Duodenal mucosa (tissue), 2 donors: ENCODE data around the gene HGD.
"Not testable (repeated sequence)": the region's sequence is repeated elsewhere in the genome, so short reads cannot be mapped to it uniquely, and the experiment has no call there.

Source experiments
- H3K27ac ChIP-seq: one replicate; pipeline ENCODE4 v1.7.0; 2013; ENCODE audit warnings: low read depth, low read length
- H3K27me3 ChIP-seq, 2 donors: one replicate each; pipeline ENCODE4 v1.7.0; 2013; ENCODE audit warnings: low read length in 2 of 2, control low read depth in 1 of 2; ENCODE audit not compliant: insufficient read depth in 2 of 2, control insufficient read depth in 1 of 2
- H3K36me3 ChIP-seq, 2 donors: one replicate each; pipeline ENCODE4 v1.7.0; 2013; ENCODE audit warnings: low read length in 2 of 2, control low read depth in 1 of 2; ENCODE audit not compliant: insufficient read depth in 2 of 2, control insufficient read depth in 1 of 2
- H3K4me1 ChIP-seq, 2 donors: one replicate each; pipeline ENCODE4 v1.7.0; 2013; ENCODE audit warnings: low read length in 2 of 2, control low read depth in 1 of 2; ENCODE audit not compliant: insufficient read depth in 2 of 2, control insufficient read depth in 1 of 2
- H3K4me3 ChIP-seq, 2 donors: one replicate each; pipeline ENCODE4 v1.7.0; 2013; ENCODE audit warnings: low read length in 2 of 2, low read depth in 1 of 2
- H3K9ac ChIP-seq, 2 donors: one replicate each; pipeline ENCODE4 v1.7.0; 2013; ENCODE audit warnings: low read length in 2 of 2, low read depth in 1 of 2
- H3K9me3 ChIP-seq, 2 donors: one replicate each; pipeline ENCODE4 v1.7.0; 2013; ENCODE audit warnings: low read length in 2 of 2, control low read depth in 1 of 2; ENCODE audit not compliant: control insufficient read depth in 1 of 2

Gene HGD

DNA sequence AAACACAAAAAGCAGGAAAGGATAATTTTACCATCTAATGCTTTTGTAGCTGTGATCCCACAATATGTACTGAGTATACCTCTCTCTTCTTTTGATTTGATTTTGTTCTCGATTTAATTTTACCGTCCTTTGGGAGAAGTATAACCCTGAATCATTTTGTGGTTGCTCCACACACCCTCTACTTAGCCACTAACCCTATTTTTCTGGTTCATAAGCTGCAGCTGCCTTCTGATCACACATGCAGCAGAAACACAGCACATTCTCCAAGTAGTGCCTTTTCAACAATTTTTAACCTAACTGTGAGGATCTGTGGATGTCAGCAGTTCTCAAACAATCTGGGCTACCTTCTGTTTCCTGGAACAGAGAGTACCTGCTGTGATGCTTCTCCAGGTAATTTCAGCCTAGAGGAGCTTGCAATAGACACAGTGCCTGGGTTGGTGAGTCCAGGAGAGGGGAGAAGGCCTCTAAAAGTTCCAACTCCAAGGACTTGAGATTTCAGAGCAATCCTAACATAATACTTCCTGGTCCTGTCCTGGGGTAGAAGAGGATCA is 40.3 kb downstream of the HGD start:
- Histone ChIP-seq H3K9ac (no peak overlapping the region), H3K4me3 (no peak overlapping the region), H3K4me1 (peaks cover under 1 to 5% of the 10 kb centered on the region in 2 donors), H3K9me3 (no peaks in the 10 kb centered on the region), H3K36me3 (peaks cover 0 to 7% of the 10 kb centered on the region in 2 donors), H3K27ac (no peak overlapping the region), H3K27me3 (no peaks in the 10 kb centered on the region)

DNA sequence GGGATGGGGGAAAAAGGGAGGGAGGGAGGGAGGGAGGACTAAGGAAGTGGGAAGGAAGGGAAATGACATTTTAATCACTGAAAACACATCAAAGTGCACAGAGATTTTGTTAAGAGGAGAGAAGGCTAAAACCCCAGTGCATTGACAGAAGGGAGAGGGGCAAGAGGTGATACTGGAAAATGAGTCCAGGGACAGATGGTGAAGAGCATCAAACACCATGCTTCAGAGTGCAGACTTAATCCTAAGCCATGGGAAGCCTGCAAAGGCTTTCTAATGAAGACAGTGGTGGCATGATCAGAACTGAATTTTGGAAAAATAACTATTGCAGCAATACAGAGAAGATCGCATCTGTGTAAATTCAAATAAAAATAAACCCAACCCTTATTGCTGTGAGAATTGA is 41.8 kb downstream of the HGD start:
- peaks cover 4 to 12% of the 10 kb centered on the region in 2 donors for H3K4me1 ChIP-seq
- no peaks in the 10 kb centered on the region for H3K9me3 ChIP-seq
- peaks cover 0 to 7% of the 10 kb centered on the region in 2 donors for H3K36me3 ChIP-seq
- no peak overlapping the region for H3K27ac ChIP-seq
- no peak overlapping the region for H3K4me3 ChIP-seq
- no peak overlapping the region for H3K9ac ChIP-seq
- no peaks in the 10 kb centered on the region for H3K27me3 ChIP-seq

- not testable (repeated sequence) for H3K9ac ChIP-seq, H3K27ac ChIP-seq, H3K27me3 ChIP-seq, H3K9me3 ChIP-seq, H3K36me3 ChIP-seq, H3K4me3 ChIP-seq
- H3K4me1 ChIP-seq = peaks cover 4 to 19% of the 10 kb centered on the region in 2 donors
Measured at GRCh38 chr3:120638820-120639219, 43.2 kb downstream of the HGD start.

GRCh38 chr3:120637851-120638559 is 44.0 kb downstream of the HGD start:
- Histone ChIP-seq H3K4me1 (peaks cover 4 to 19% of the 10 kb centered on the region in 2 donors), H3K36me3 (peaks cover 0 to 7% of the 10 kb centered on the region in 2 donors), H3K27me3 (no peaks in the 10 kb centered on the region), H3K9ac (no peak overlapping the region), H3K9me3 (no peaks in the 10 kb centered on the region), H3K4me3 (no peak overlapping the region), H3K27ac (no peak overlapping the region)

DNA sequence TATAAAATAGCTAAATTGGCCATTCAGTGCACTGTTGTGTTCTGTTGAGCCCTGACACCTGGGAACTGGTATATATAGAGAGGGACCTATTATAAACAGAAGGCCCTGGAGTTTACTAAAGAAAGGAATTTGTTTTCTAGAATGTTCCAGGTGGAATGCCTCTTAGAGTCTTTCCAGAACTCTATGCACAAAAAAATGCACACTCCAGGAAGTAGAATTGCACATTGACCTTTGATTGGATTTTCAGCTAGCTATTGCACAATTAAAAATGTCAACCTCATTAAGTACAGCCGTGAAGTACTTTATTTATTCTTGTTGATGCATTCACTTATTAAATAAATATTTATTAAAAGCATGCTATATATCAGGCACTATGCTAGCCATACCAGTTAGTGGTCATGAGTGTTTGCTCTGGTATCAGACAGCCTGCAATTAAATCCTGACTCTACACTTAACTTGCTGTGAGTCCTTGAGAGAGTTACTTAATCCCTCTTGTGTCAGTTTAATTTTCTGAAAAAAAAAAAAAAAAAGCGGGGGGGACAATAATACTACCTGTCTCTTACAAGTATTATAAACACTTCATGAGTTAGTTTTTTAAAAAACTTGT is 45.1 kb downstream of the HGD start:
- peaks cover 0 to 5% of the 10 kb centered on the region in 2 donors for H3K36me3 ChIP-seq
- H3K27ac ChIP-seq = no peak overlapping the region
- H3K27me3 ChIP-seq = no peaks in the 10 kb centered on the region
- H3K4me1 ChIP-seq = peaks cover 4 to 19% of the 10 kb centered on the region in 2 donors
- no peak overlapping the region for H3K4me3 ChIP-seq
- no peak overlapping the region for H3K9ac ChIP-seq
- H3K9me3 ChIP-seq = no peaks in the 10 kb centered on the region

GRCh38 chr3:120634539-120634938 is 47.5 kb downstream of the HGD start:
- Histone ChIP-seq H3K36me3 (peaks cover 0 to 2% of the 10 kb centered on the region in 2 donors), H3K4me3 (no peak overlapping the region), H3K27ac (no peak overlapping the region), H3K27me3 (no peaks in the 10 kb centered on the region), H3K9me3 (no peaks in the 10 kb centered on the region), H3K4me1 (peaks cover 4 to 19% of the 10 kb centered on the region in 2 donors), H3K9ac (no peak overlapping the region)

DNA sequence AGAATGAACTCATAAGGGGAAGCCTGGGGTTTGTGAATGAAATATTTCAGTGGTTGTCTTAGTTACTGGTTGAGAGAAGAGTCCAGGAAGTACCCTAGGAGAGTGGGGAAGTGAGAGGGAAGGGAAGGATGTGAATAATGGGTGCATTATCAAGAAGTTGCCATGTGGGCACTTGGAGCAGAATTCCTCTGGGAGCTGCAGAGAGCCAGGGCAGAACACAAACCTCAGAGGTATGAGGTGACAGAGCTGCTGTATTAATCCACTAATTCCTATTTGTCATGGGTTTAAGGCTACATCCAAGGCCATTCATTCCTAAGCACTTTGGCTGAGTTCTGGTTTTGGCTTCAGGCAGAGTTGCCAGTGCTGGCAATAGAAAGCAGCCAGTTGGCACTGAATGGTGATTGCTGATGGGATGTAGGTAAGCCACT is 56.9 kb downstream of the HGD start:
- H3K4me3 ChIP-seq = no peak overlapping the region
- H3K9ac ChIP-seq = no peak overlapping the region
- peaks cover 4 to 22% of the 10 kb centered on the region in 2 donors for H3K9me3 ChIP-seq
- H3K27ac ChIP-seq = no peak overlapping the region
- peaks cover 0 to 3% of the 10 kb centered on the region in 2 donors for H3K36me3 ChIP-seq
- H3K27me3 ChIP-seq = no peaks in the 10 kb centered on the region
- no peaks in the 10 kb centered on the region for H3K4me1 ChIP-seq

DNA sequence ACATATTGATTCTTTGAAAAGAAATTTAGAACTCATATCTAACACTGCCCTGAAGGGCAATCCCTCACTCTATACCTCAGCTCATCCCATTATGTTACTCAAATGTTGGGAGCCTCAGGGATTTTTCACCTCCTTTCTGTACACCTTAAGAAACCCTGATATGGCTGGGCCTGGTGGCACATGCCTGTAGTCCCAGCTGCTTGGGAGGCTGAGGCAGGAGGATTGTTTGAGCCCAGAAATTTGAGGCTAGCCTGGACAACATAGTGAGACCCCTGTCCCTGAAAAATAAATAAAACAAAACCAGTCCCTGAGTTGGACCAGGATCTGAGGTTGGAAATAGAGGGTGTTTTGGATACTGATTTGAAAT is 58.3 kb downstream of the HGD start:
- Histone ChIP-seq H3K4me3 (no peak overlapping the region), H3K36me3 (peaks cover 0 to 3% of the 10 kb centered on the region in 2 donors), H3K9me3 (peaks cover 4 to 22% of the 10 kb centered on the region in 2 donors), H3K27ac (no peak overlapping the region), H3K9ac (no peak overlapping the region), H3K27me3 (no peaks in the 10 kb centered on the region), H3K4me1 (no peaks in the 10 kb centered on the region)

DNA sequence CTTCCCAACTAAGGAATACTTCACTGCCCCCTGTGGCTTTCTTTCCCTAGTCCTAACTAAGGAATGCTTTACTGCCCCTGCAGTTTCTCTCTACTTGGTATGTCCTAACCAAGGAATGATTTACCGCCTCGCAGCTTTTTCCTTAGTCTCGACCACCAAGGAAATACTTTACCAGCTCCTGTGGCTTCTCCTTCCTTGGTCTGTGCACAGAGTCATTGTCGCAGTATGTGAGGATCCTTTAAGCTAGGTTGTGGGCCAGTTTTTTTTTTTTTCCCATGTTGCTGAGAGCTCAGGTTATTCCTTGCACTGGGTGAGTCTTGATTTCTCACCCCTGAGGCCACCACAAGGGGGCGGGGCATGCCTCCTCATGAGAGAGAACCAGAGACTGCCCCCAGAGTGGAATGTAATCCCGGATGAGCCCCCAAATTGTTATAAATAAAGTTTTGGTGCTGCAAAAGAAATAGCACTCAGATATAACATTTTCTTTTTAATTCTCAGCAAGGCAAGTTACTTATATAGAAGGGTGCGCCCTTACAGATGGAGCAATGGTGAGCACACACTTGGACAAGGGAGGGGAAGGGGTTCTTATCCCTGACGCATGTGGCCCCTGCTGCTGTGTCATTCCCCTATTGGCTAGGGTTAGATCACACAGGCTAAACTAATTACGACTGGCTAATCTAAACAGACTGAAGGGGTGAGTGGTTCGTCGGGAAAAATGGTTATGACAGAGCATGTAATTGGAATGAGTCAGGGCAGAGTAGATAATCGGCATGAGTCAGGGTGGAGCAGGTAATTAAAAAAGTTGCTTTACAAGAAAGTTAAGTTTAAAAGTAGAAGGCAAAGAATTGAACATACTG is 58.9 kb downstream of the HGD start:
- H3K27me3 ChIP-seq = no peaks in the 10 kb centered on the region
- no peak overlapping the region for H3K9ac ChIP-seq
- no peaks in the 10 kb centered on the region for H3K4me1 ChIP-seq
- peaks cover 0 to 3% of the 10 kb centered on the region in 2 donors for H3K36me3 ChIP-seq
- H3K27ac ChIP-seq = no peak overlapping the region
- peaks cover 4 to 22% of the 10 kb centered on the region in 2 donors for H3K9me3 ChIP-seq
- H3K4me3 ChIP-seq = no peak overlapping the region

- Histone ChIP-seq H3K9ac (no peak overlapping the region), H3K4me3 (no peak overlapping the region), H3K9me3 (peaks cover 4 to 22% of the 10 kb centered on the region in 2 donors), H3K27ac (no peak overlapping the region), H3K36me3 (no peaks in the 10 kb centered on the region), H3K27me3 (no peaks in the 10 kb centered on the region), H3K4me1 (no peaks in the 10 kb centered on the region)
Measured at GRCh38 chr3:120622457-120622856, 59.6 kb downstream of the HGD start.
